ES-I3 (cell line): ENCODE results near the gene PHF3.

Experiments used
- H3K36me3 ChIP-seq: 2 replicates; pipeline ENCODE4 v1.6.1; 2013; ENCODE audit warnings: mild to moderate bottlenecking, low read length, control low read depth, moderate library complexity; ENCODE audit not compliant: insufficient read depth
- H3K4me1 ChIP-seq: 2 replicates; pipeline ENCODE4 v1.6.1; 2013; ENCODE audit warnings: mild to moderate bottlenecking, control low read depth, low read length; ENCODE audit not compliant: insufficient read depth
- H3K9ac ChIP-seq: 2 replicates; pipeline ENCODE4 v1.6.1; 2013; ENCODE audit warnings: low read depth, mild to moderate bottlenecking, low read length, moderate library complexity
- H3K9me3 ChIP-seq: 2 replicates; pipeline ENCODE4 v1.6.1; 2013; ENCODE audit warnings: mild to moderate bottlenecking, low read length, moderate library complexity; ENCODE audit not compliant: control insufficient read depth, insufficient read depth

The PHF3 gene, protein sequence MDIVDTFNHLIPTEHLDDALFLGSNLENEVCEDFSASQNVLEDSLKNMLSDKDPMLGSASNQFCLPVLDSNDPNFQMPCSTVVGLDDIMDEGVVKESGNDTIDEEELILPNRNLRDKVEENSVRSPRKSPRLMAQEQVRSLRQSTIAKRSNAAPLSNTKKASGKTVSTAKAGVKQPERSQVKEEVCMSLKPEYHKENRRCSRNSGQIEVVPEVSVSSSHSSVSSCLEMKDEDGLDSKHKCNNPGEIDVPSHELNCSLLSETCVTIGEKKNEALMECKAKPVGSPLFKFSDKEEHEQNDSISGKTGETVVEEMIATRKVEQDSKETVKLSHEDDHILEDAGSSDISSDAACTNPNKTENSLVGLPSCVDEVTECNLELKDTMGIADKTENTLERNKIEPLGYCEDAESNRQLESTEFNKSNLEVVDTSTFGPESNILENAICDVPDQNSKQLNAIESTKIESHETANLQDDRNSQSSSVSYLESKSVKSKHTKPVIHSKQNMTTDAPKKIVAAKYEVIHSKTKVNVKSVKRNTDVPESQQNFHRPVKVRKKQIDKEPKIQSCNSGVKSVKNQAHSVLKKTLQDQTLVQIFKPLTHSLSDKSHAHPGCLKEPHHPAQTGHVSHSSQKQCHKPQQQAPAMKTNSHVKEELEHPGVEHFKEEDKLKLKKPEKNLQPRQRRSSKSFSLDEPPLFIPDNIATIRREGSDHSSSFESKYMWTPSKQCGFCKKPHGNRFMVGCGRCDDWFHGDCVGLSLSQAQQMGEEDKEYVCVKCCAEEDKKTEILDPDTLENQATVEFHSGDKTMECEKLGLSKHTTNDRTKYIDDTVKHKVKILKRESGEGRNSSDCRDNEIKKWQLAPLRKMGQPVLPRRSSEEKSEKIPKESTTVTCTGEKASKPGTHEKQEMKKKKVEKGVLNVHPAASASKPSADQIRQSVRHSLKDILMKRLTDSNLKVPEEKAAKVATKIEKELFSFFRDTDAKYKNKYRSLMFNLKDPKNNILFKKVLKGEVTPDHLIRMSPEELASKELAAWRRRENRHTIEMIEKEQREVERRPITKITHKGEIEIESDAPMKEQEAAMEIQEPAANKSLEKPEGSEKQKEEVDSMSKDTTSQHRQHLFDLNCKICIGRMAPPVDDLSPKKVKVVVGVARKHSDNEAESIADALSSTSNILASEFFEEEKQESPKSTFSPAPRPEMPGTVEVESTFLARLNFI (N-terminal part only)

DNA sequence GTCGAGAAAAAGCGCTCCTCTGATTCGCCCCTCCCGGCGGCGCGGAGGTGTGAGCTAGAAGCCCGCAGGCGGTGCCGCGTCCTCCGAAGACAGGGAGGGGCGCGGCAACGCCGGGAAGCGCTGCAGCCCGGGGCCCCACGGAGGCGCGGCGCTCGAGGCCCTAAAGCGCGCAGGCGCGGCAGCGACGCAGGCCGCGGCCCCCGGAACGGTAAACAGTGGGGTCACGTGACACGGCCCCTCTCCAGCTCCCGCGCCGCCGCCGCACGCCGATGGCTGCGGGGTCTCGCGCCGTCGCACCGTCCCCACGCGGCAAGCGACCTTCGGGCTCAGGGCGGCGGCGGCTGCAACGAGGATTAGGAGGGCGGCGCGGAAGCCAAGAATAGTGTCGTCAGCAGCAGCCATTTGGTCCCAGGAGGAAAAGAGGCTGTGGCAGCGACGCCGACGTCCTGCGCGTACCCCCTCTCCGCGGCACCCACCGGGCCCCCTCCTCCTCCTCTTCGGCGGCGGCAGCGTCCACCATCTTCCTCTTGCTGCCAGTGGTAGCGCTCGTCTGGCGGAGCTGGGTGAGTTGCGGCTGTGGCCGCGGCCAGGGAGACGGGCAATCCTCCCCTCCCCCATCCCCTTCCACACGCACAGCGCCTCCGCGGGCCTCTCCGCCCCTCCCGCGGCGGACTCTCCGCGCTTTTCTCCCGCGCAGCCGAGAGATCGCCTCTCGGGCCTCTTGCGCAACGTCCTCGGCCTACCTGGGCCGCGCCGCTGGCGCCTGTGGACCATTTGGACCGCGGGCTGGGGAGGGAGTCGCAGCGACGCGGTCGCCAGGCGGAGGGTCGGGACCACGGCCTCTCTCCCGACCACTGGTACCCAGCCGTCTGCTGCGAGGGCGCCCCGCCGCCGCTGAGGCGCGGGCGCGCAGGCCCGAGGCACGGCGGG, at the start of gene PHF3:
Gene PHF3, plus strand, starts transcription at position 215 of the 930 bp plus-strand sequence. CDS start 10,750 bp downstream, outside the sequence.
- Histone ChIP-seq H3K4me1 (peaks cover 19% of the 10 kb centered on the region; the same call in 1 of the 2 replicates), H3K9me3 (no peaks in the 10 kb centered on the region), H3K9ac (peak within 1 kb of the TSS; percentile 74), H3K36me3 (no peaks in the 10 kb centered on the region)

DNA sequence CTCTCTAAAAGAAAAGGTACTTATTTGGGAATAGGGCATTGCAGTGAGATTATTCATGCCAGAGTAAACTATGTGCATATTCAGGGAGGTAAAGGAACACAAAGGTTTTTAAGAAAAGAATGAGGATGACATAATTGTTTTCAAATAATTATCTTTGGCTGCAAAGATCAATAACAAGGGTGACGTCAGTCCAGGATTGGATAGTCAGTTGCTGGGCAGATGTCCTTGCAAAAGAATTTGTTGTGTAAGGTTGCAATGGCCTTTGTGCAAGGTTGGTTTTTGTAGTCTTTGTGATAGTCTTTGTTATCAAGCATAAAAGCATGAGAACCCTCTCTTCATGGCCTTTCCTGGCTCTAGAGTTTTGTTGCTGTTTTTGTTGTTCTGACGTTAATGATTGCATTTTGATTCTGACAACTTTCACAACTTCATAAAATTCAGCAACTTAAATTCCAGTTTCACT, 45.6 kb upstream of the PHF3 start:
- no peak overlapping the region for H3K9ac ChIP-seq
- no peaks in the 10 kb centered on the region for H3K9me3 ChIP-seq
- no peaks in the 10 kb centered on the region for H3K36me3 ChIP-seq
- H3K4me1 ChIP-seq = peaks cover 6% of the 10 kb centered on the region; the same call in 1 of the 2 replicates

DNA sequence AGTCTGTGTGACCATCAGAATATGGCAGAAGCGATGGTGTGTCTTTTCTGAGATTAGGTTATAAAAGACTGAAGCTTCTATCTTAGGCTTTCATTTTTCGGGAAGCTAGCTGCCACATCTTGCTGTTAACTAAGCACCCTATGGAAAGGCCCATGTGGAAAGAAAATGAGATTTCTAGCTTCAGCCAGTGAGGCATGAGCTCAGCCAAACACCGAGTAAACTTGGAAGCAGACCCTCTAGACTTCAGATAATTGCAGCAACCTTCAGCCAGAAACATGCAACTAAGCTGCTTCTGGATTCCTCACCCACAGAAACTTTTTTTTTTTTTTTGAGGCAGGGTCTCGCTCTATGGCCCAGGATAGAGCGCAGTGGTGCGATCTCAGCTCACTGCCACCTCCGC, 42.7 kb upstream of the PHF3 start:
- H3K4me1 ChIP-seq = peaks cover 6% of the 10 kb centered on the region; the same call in 1 of the 2 replicates
- no peak overlapping the region for H3K9ac ChIP-seq
- H3K9me3 ChIP-seq = no peaks in the 10 kb centered on the region
- no peaks in the 10 kb centered on the region for H3K36me3 ChIP-seq

DNA sequence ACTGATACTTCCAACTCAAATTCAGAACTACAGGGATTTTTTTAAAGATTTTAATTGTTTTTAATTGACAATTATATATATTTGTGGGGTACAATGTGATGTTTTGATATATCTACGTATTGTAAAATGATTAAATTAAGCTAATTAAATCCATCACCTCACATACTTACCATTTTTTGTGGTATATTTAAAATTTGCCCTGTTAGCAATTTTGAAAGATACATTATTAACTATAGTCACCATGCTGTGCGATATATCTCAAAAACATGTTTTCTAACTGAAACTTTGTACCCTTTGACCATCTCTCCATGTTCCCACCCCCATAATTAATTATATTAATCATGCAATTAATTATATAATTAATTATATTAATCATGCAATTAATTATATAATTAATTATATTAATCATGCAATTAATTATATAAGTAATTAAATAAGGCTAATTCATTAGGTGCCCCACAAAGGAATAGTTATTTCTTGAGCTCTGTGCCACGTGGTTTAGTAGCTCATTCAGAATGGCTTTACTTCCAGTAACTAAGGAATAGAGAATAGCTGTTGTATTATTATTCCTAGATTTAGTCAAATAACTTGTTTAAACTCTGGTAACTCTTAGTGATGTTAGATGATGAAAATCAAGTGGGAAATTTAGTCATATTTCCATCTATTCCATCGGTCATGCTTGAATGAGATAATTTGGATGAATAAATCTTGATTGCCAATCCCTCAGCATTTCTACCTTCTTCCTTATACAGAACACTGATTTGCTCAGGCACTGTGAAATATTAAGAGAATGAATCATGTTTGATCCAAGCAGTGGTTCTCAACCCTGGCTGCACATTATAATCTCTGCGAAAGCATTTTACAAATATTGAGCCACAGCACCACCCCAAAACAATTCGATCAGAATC, 38.2 kb upstream of the PHF3 start:
- no peaks in the 10 kb centered on the region for H3K9me3 ChIP-seq
- no peaks in the 10 kb centered on the region for H3K4me1 ChIP-seq
- peak overlapping the region; percentile 89 for H3K9ac ChIP-seq
- no peaks in the 10 kb centered on the region for H3K36me3 ChIP-seq

DNA sequence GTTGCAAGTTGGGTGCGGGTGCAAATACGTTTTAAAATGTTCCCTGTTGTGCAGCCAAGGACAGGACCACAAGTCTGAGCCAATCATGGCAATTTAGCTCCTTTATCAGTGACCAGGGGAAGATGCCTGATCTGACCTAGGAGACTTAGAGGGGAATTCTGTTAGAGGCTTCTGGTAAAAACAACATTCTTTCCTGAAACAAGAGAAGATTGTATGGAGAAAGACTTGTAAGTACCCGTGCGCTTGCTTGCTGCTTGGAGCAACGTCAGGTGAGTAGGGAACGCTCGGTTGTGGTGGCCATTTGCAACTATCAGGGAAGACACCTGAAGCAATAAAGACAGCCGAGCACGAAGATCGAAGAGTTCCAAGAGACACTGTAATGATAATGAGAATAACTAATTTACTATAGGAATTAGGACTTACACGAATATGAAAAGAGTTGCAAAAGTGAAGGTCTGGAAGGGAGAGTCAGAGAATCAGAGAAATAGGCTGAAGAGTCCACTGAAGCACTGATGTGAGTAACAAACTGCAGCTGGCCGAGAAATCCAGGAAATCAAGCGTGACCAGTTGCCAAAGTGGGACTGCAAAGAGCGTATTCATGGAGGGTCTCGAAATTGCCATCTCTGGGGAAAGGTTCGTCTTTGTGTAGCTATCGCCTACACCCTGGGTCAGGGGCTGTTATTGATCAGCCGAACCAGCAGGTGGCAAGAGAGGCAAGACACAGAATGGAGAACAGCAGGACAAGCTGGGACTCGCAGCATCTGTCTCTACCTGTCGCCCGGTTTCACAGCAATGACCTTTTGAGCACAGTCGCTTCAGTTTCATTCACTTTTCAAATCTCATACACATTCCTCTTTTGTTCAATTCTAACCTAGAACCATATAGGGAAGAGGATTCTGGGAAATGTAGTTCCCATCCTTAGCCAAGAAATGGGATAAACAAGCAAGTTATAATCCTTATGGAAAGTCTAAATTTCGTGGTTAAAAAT, 37.3 kb upstream of the PHF3 start:
- no peaks in the 10 kb centered on the region for H3K4me1 ChIP-seq
- no peaks in the 10 kb centered on the region for H3K9me3 ChIP-seq
- peak overlapping the region; percentile 89 for H3K9ac ChIP-seq
- H3K36me3 ChIP-seq = no peaks in the 10 kb centered on the region

DNA sequence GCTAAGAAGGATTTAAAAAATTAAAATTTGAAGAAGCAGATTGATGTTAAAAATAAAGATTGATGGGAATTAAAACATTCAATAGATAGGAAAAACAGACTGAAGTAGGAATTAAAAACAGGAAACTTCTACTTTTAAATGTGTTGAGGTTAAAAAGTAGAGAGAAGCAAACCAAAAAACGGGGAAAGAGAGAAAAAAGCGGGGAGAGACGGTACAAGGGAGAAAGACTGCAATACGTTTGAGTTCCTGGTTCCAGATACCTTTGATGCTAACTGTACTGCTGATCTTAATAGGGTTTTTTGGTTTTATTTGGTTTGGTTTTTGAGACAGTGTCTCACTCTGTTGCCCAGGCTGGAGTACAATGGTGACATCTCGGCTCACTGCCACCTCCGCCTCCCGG, 36.4 kb upstream of the PHF3 start:
- Histone ChIP-seq H3K9ac (no peak overlapping the region), H3K9me3 (no peaks in the 10 kb centered on the region), H3K4me1 (no peaks in the 10 kb centered on the region), H3K36me3 (no peaks in the 10 kb centered on the region)

DNA sequence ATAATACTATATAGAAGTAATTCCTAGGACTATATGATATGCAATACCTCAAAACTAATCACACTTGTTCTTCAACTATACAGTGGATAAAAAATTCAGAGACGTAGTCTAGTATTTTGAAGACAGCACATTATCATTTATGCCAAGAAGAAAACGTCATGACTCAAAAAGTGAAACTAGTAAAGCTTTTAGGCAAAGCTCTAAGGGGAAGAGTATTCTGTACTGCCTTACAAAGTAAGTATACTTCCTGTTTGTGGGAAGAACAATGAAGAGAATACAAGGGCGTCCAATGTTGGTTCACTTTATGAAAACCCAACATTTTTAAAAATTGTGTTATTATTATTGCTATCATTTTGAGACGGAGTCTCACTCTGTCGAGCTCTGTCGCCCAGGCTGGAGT, 35.5 kb upstream of the PHF3 start:
- Histone ChIP-seq H3K9ac (no peak overlapping the region), H3K4me1 (no peaks in the 10 kb centered on the region), H3K36me3 (no peaks in the 10 kb centered on the region)

DNA sequence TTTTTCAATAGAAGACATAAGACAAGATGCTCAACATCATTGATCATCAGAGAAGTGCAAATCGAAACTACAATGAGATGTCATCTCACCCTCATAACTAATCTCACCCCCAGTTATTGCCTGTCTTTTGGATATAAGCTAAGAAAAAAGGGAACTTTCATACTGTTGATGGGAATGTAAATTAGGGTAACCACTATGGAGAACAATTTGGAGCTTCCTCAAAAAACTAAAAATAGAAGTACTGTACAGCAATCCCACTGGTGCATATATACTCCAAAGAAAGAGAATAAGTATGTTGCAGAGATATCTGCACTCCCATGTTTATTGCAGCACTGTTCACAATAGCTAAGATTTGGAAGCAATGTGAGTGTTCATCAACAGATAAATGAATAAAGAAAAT, 26.4 kb upstream of the PHF3 start:
- Histone ChIP-seq H3K9ac (no peak overlapping the region), H3K36me3 (no peaks in the 10 kb centered on the region), H3K9me3 (no peaks in the 10 kb centered on the region), H3K4me1 (no peaks in the 10 kb centered on the region)

More for the DNA sequence above, 35.5 kb upstream of the PHF3 start:
- H3K9me3 ChIP-seq = no peaks in the 10 kb centered on the region

DNA sequence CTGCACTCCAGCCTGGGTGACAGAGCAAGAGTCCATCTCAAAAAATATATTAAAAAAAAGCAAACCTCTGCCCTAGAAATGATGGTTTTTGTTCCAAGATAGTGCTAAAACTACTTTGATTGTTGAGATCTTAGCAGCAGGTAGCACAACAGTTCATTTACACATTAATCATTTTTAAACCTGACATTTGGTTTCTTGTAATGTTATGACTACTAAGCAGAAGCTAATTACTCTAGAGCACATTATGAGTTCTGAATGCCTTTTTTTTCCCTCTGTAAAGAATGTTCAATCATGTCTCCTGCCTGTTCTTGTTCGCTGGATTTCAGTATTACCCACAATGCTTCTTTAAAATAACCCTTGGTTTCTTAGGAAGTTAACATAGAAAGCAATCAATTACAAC, 24.7 kb upstream of the PHF3 start:
- Histone ChIP-seq H3K36me3 (no peaks in the 10 kb centered on the region), H3K4me1 (no peaks in the 10 kb centered on the region), H3K9ac (no peak overlapping the region), H3K9me3 (no peaks in the 10 kb centered on the region)

DNA sequence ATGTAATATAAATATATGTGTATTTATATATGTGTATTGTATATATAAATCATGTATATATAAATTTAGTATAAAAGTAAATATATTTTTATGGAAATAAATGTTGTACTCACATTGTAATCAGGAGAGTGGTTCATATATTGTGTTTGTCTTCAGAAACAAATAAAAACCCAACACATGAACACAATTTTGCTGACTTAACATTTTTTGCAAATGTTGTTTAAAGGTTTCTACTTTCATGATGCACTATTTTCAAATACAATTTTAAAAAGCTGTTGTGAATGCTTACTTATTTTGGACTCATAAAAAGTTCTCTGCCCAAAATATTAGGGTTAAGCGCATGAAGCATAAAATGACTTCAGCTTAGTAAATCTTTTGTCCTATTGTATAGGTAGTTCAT, 24.0 kb upstream of the PHF3 start:
- Histone ChIP-seq H3K9me3 (no peaks in the 10 kb centered on the region), H3K36me3 (no peaks in the 10 kb centered on the region), H3K9ac (no peak overlapping the region), H3K4me1 (no peaks in the 10 kb centered on the region)

DNA sequence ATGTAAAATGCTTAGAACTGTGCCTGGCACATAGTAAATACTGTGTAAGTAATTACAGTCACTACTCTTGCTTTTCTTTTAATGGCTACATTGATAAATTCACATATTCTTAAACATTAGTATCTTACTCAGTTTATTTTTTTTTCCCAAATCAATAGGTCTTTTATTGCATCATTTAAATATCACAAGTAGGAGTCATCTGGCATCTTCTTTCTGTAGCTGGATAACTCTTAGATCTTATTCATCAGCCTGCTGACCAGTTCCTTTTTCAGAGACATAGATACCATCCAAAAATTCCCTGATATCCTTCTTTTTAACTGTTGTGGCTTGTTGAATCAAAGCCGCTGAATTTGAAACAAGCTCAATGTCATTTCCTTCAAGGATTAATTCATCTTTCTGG, 20.0 kb upstream of the PHF3 start:
- Histone ChIP-seq H3K36me3 (no peaks in the 10 kb centered on the region), H3K9me3 (no peaks in the 10 kb centered on the region), H3K4me1 (no peaks in the 10 kb centered on the region), H3K9ac (no peak overlapping the region)

DNA sequence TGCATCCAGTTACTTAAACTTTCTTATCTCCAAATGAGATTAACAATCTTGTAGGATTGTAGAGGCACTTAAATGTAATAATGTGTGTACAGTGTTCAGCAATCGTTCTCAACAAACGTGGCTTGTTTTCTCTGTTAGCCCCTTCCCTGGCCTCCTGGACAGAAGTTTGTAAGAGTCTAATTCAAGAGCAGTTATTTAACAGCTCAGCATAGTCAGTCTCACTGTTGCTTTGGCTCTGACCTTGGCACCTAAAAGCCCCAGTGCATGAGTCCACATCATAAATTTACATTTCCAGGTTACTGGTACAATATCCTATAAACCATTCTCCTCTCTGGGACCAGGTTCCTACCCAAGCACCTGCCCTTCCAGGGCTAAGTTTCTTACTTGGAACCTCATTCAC, 11.5 kb upstream of the PHF3 start:
- no peaks in the 10 kb centered on the region for H3K36me3 ChIP-seq

More for the DNA sequence above, 11.5 kb upstream of the PHF3 start:
- Histone ChIP-seq H3K9me3 (no peaks in the 10 kb centered on the region), H3K4me1 (no peaks in the 10 kb centered on the region), H3K9ac (no peak overlapping the region)
